ENCODE results near the gene PIGT.

- no peak for TF ChIP-seq CTCF (conservative IDR thresholded peaks at IDR 0.05; ENCODE audit: low read length)
- TF ChIP-seq EZH2phosphoT487 (IDR thresholded peaks at IDR 0.05; ENCODE audit: borderline replicate concordance, low read depth, low read length), result no peak
Observed at GRCh38 chr20:45378191-45378590, 37.8 kb upstream of the PIGT start, which contains the start of gene TP53TG5.
